Measurements from ENCODE around the gene ADGRD1.
"Not testable (repeated sequence)": the region's sequence is repeated elsewhere in the genome, so short reads cannot be mapped to it uniquely, and the experiment has no call there.

Gene ADGRD1

DNA sequence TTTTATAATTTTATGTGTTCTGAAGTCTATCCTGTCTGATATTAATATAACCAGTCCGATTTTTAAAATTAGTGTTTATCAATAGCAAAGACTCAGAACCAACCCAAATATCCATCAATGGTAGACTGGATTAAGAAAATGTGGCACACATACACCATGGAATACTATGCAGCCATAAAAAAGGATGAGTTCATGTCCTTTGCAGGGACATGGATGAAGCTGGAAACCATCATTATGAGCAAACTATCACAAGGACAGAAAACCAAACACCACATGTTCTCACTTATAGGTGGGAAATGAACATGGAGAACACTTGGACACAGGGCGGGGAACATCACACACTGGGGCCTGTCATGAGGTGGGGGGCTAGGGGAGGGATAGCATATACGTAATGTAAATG lies 16.2 kb upstream of the ADGRD1 start:
- not testable (repeated sequence) for DNase-seq (ENCODE audit: low read depth in 2 of 2)

DNA sequence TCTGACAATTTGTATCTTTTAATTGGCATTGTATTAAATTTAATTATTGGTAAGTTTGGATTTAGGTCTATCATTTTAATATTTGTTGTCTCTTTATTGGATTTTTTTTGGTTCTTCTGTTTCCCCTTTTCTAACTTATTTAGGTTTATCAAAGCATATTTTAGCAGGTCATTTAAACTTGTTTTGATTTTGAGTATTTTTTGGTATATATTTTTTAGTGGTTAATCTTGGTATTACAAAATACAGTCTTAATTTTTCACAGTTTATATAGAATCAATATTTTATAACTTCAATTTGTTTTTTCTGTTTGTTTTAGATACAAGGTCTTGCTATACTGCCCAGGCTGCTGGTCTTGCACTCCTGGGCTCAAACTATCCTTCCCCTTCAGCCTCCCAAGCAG lies 15.5 kb upstream of the ADGRD1 start:
- DNase-seq (ENCODE audit: low read depth in 2 of 2), result no peak

DNA sequence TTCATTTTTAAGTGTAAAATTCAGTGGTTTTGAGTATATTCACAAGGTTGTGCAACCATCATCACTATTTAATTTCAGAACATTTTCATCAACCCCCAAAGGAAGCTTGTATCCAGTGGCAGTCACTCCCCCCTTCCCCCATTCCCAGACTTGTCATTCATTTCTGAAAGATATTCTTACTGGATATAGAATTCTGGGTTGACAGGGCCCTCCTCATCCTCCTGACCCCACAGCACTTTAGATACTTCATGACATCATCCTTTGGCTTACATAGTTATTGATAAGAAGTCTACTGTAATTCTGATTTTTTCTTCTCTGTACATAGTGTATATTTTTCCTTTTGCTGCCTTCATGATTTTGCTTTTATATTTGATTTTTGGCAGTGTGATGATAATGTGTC lies 8.8 kb upstream of the ADGRD1 start:
- DNase-seq (ENCODE audit: low read depth in 2 of 2), result no peak

DNA sequence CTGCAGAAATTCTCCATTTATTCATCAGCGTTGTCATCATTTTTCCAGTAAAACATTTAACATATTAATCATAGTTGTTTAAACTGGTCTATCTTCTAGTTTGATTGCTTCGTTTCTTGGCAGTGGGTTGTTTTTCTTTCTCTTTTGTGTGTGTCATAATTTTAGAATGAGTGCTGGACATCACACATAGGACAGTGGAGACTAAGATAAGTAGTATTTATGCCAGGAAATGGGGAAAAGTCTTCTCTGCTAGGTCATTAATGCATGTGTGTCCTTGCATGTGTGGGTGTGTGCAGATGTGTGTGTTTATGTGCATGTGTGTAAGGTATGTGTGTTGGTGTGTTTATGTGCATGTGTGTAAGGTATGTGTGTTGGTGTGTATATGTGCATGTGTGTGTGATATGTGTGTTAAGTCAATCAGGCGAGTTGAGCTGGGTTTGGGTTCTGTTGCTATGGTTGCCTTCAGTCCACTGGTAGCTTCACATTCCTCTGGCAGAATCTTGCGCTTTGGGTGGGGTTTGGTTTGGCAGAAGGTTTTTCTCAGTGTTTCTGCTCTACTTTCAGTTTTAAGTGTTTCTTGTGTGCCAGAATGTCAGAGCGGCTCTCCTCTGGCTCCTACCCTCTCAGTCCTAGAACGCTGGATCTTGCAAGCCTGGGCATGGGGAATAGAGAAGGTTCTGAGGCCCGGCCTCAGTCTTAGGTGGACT lies 7.8 kb upstream of the ADGRD1 start:
- DNase-seq (ENCODE audit: low read depth in 2 of 2), result no peak

DNA sequence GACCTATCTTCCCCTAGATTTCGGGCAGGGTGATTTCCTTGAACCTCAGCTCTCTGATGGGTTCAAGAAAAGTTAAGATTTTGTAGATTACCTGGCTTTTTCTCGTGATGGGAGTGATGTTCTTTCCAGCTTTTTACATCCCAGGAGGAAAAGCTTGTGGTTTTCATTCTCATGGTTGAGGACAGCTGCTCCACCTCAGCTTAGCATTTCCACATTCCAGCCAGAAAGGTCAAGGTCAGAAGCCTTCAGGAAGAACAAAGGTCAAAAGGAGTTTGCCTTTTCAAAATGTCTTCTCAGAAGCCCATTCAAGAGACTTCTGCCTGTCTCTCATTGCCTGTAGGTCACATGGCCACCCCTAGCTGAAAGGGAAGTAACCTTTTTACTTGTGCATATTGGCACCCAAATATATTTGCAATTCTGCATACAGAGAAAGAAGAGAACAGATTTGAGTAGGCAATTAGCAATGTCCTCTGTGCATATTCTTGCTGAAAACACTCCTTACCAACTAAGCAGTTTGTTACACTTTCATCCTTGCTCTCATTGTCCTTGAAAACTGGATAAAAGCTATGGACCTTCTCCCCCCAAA lies 6.6 kb upstream of the ADGRD1 start:
- no peak for DNase-seq (ENCODE audit: low read depth in 2 of 2)

DNA sequence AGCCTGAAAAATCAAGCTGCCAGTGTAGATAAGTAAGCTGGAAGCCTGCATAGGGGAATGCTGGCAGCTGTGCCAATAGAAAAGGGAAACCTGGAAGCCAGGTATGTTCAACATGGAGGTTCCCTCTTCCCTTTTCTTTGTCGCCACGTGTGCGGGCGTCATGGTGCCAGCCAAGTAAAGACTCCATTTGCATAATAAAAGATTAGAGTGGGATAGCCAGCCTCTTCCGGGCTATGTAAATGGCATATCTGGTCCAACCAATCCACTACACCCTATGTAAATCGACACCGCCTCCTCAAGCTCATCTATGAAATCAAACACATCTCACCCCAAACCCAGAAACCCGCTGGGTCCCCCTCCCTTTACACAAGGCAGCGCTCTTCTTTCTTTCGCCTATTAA lies 5.6 kb upstream of the ADGRD1 start:
- DNase-seq (ENCODE audit: low read depth in 2 of 2), result no peak

DNA sequence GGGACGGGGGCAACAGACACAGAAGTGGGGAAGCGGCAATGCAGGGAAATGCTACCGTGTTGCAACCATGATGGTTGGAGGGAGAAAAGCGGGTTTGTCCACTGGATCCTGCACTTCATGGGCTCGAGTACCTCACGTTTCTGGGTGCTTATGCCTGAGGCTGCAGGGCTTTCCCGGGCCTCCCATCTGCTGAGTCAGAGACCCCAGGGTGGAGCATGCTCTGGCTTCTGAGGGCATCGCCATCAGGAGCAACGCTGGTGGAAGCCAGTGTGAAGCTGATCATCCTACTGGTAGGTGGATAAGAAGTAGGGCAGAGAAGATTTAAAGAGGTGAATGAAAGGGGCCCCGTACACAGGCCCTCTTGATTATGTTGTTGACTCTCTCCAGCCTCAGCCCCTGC lies 5.0 kb upstream of the ADGRD1 start:
- DNase-seq (ENCODE audit: low read depth in 2 of 2), result no peak

DNA sequence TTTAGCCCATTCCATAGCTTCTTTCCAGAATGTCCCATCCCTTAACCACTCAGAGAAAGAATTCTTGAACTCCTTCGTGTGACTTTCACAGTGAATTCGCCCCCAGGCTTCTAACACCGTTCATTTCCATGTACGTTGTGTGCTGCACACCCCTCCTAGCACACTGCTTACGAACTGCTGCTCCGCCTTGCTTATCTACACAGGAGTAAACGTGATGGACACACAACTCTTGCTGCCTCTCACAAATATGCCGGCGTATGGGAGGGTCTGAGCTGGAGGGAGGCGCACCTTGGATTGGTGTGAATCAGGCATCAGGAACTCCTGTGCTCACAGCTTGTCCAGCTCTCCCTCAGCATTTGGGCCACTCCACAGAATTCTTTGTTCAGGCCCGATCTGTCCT lies 3.9 kb upstream of the ADGRD1 start:
- DNase-seq (ENCODE audit: low read depth in 2 of 2), result no peak

DNA sequence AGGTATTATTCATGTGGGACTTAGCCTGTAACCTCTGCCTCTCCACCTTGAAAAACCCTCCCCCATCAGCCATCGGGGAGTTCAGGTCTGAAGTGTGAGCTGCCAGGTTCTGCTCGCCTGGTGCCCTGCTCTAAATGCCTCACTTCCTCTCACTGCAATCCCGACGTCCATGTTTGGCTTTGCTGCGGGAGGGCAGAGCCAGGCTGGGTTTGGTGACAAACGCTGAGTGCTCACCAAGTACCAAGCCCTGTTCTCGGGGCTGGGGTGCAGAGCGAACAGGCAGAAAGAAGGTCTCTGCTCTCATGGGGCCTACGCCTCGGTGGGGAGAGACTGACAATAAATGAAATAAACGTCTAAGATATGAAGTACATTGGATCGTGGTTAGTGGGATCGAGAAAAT lies 2.1 kb upstream of the ADGRD1 start:
- DNase-seq (ENCODE audit: low read depth in 2 of 2), result no peak

DNA sequence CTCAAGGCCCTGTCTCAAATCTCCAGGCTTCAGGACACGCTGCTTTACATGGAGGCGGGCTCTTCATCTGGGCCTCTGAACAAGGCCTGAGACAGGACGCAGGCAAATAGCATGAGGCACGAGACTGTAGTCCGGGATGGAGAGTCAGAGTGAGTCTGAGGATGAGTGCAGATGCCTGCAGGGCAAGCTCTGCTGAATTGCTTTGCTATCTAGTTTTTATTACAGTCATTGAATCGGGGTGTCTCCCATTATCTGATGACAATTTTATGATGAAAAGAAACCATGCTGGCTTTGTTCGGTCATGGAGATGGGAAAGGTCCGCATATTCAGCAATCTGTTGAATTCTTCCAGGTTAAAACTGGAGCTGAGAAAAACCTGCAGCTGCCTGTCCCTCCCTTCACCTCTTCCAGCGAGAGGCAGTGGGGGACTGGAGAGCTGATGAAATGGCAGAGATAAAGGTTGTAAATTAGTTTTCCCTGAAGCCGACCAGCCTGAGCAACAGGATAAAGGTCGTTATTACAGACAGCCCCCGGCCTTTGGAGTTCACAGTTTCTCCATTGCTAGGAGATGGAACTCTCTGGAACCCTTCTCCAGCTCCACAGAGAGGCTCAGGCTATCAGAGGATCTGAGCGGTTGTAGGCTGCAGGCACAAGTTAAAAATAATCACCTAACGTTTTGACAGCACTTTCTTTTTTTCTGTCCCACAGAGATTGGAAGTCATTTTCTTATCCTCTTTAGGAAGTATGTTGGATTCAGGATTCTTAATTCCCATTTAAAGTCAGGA lies 1.3 kb upstream of the ADGRD1 start:
- no peak for DNase-seq (ENCODE audit: low read depth in 2 of 2)

DNA sequence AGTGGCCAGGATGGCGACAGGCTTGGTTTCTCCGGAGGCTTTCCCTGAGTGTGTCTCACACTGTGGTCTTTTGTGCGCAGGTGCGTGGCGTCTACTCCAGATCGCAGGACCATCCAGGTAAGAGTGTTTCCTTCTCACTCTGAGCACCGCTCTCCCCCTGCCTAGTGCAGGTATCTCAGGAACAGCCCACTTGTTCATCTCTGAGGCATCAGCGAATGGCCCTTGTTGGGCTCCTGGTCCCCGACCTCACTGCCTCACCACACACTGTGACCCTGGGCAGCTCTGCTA lies 781 bp downstream of the ADGRD1 start:
- DNase-seq (ENCODE audit: low read depth in 2 of 2), result no peak

DNA sequence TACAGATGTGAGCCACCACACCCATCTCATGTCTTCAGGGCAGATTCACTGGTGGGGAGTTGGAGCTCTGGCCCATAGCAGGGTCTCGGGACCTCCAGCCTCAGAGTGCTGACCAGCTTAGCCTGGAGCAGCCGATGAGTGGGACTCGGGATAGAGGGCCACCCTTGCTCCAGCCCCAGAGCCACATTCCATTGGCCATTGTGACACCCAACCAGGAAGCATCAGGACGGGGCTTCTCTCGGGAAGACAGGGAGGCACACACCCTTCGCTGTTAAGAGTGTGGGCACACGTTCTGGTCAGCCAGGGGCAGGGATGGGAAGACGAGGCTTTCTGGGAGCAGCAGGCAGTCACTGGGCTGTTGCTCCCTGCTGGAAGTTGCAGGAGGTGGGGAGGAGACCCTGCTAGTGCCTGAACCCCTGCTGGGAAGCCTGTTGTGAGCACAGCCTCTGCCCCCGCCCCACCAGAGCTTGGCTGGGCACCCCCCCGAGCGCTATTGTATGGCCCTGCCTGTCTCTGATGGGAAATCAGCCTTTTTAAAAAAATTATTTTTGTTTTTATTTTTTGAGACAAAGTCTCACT lies 1.6 kb downstream of the ADGRD1 start:
- DNase-seq (ENCODE audit: low read depth in 2 of 2), result no peak

DNA sequence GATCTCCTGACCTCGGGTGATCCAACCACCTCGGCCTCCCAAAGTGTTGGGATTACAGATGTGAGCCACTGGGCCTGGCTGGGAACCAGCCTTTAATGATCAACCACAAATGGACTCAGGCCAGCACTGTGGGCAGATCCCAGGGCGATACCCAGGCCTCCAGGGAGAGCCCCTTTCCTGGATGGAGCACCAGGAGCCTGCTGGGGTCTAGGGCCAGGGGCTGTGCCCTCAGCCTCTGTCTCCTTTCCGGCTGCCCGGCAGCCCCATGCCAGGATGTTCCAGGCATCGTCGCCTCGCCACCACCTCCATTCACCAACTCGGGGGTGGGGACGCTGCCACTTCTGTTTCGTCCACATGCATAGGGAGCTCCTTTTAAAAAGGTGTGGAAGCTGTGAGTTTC lies 2.3 kb downstream of the ADGRD1 start:
- DNase-seq (ENCODE audit: low read depth in 2 of 2), result no peak

DNA sequence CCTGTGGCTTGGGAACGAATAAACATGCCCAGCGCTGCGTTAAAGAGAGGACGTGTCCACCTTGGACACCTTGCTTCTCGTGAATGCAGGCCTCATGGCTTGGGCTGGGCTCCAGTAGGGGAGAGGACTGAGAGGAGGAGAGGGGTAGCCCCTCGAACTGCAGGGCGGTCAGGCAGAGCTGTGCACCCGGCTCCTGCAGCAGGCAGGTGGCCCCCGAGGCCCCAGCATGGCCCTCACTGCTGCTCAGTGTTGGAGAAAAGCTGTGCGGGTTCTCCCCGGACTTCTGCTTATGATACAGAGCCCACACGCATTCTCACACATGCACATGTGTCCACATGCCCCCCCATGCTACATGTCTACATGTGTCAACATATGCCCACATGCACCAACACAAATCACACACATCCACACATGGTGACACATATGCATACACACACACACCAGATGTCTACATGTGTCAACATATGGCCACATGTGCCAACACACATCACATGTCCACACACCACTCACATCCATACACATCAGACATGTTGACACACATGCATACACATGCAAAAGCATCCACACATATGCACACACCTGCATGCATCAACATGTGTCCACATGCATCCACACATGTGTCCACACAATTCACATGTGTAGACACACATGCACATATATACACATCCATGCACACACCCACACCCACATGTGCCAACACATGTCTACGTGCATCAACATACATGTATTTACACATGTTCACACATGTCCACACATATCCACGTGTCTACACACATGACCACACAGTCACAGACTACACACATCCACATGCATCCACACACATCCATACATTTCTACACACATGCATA lies 3.0 kb downstream of the ADGRD1 start:
- no peak for DNase-seq (ENCODE audit: low read depth in 2 of 2)

DNA sequence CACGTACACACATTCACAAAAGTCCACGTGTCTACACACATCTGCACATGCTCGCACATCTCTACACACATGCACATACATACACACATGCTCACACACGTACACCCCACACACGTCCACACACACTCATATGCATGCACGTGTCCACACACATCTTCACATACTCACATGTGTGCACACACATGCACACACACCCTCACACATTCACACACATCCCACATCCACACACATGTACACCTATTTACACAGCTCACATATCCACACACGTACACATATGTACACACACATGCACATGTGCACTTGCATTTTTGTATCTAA lies 3.6 kb downstream of the ADGRD1 start:
- DNase-seq (ENCODE audit: low read depth in 2 of 2), result no peak

DNA sequence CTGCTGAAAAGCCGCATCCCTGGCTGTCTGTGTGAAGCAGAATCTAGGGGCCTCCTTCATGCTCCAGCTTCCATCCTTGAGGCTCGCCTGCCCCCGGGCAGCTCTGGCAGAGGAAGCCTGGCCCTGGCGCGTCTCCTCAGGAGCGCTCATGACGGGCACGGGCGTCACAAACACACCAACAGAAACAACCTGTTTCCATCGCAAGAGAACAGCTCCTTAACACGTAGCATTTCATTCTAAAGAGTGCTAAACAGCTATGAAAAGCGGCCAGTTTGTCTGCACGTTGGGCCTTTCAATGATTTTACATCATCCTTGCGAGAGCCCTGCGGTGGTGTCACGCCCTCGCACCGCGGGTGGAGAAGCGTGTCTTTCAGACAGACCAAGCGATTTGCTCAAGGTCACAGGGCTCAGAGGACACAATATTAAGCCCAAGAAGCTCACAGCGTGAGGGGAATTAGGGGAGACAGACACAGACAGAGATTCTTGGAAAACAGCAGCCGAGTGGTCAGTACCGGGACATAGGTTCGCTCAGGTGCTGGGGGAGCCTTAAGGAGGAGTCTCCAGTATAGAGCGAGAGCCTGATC lies 4.9 kb downstream of the ADGRD1 start:
- no peak for DNase-seq (ENCODE audit: low read depth in 2 of 2)

DNA sequence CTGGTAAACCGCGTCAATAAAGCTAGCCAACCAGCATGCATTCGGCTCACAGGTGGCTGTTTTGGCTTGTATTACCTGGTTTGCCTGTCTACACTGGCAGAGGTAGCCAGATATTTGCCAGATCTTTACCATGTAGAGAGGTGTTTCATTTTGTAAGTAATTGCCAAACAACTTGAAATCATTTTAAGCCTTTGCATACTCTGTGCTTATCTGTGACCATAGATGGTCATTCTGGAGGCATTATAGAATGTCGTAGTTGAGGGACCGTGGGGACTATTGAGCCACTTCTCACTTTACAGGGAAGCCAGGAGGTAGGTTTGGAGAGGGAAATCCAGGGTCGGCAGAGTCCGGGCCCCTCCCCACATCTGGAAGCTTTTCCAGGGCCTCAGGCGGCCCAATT lies 5.9 kb downstream of the ADGRD1 start:
- DNase-seq (ENCODE audit: low read depth in 2 of 2), result no peak

DNA sequence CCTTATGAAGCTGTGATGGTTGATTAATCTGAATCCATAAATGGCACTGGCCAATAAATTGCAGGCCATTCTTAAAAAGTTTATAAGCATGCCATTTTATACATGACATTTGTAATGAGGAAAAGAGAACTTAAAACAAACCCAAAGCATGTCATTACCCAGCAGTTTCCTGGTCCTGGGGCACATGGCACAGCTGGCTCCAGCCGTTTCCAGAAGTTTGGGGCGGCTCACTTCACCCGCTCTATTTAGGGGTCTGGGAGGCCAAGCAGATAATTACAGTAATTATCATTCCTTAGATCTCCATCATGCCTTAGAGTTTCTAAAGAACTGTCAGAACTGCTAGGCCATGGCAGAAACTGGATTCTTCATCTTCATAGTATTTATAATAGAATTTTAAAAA lies 6.4 kb downstream of the ADGRD1 start:
- DNase-seq (ENCODE audit: low read depth in 2 of 2), result no peak

DNA sequence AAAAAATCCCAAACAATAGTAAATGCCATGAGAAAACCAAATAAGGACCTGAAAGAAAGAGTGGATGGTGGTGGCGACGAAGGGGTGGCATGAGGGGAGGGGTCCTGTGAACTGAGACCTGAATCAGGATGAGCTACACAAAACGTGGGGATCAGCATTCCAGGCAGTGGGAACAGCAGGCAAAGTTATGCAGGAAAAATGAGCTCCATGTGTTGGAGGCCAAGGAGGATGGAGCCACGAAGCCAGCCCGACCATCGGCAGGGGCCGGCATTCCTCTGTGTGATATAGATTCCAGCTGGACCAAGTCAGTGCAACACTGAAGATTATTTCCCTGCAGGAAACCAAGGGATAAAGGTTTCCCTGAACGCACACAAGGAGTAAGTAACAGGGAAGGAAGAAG lies 7.1 kb downstream of the ADGRD1 start:
- no peak for DNase-seq (ENCODE audit: low read depth in 2 of 2)

DNA sequence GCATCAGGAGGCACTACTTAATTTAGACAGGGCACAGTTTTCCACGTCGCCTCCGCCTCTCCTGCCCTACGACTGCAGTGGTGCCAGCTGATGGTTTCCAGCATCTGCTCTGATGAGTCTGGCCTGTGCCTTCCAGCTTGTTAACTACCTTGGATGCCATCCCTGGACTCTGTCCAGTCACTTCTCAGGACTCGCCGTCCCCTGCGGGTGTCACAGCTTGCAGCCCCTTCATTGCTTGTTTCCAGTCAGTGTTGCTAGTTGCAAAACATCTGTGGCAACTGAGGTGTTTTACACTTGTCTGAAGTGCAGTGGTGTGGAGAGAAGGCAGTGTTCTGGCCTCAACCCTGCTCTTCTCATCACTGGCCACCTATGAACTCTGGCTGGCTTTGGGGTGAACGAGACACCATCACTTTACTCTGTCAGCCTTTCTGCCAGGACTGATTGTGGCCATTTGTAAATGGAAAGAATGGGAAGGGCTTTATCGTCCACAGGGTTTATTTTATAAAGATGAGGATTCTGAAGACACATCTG lies 8.3 kb downstream of the ADGRD1 start:
- no peak for DNase-seq (ENCODE audit: low read depth in 2 of 2)

DNA sequence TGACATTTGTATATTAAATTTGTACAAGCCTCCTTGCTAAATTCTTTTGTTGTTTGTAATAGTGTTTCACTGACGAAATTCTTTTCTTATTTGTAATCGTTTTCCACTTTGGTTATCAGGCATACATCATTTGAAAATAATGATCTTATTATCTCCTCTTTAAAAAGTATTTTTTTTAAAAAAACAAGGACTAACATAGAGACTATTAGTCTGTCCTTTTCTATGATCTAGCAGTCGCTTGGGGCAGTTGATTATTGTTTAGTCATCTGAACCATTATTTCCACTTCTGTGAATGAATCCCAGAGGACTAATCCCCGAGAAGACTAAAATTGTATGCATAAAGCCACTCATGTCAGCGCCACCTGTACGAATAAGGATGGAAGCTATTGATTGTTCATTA lies 11.5 kb downstream of the ADGRD1 start:
- no peak for DNase-seq (ENCODE audit: low read depth in 2 of 2)

DNA sequence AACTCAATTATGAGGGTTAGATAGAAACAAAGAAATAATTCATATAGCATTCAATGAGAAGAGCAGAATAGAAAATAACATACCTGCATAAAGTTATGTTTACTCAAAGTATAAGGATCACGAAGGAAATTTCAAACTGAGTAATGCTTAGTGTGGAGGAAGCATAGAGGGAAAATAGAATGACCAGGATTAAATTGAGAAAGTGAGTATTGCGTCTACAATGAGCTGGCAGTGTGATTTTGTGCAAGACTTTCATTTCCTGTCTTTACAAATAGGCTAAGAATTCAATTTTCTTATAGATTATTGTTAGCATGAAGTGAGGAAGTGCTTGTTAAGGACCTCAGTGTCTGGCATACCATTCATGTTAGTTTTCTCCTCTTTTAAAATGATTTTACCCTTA lies 12.0 kb downstream of the ADGRD1 start:
- no peak for DNase-seq (ENCODE audit: low read depth in 2 of 2)

Measured in stimulated activated CD4-positive, alpha-beta T cell treated with anti-CD3 and anti-CD28 coated beads, Interleukin-4, amount 100 ng/mL, for 48 hours (primary cell).